ES-I3 (cell line): ENCODE data around the gene CDH13.

ENCODE experiments used
- H3K36me3 ChIP-seq: 2 replicates; pipeline ENCODE4 v1.6.1; 2013; ENCODE audit warnings: mild to moderate bottlenecking, low read length, control low read depth, moderate library complexity; ENCODE audit not compliant: insufficient read depth
- H3K4me1 ChIP-seq: 2 replicates; pipeline ENCODE4 v1.6.1; 2013; ENCODE audit warnings: mild to moderate bottlenecking, control low read depth, low read length; ENCODE audit not compliant: insufficient read depth
- H3K9ac ChIP-seq: 2 replicates; pipeline ENCODE4 v1.6.1; 2013; ENCODE audit warnings: low read depth, mild to moderate bottlenecking, low read length, moderate library complexity
- H3K9me3 ChIP-seq: 2 replicates; pipeline ENCODE4 v1.6.1; 2013; ENCODE audit warnings: mild to moderate bottlenecking, low read length, moderate library complexity; ENCODE audit not compliant: control insufficient read depth, insufficient read depth

Gene CDH13

GRCh38 chr16:83819361-83819760 is 1192.6 kb downstream of the CDH13 start:
- Histone ChIP-seq H3K4me1 (peaks cover 8% of the 10 kb centered on the region), H3K36me3 (no peaks in the 10 kb centered on the region), H3K9ac (no peak overlapping the region), H3K9me3 (no peaks in the 10 kb centered on the region)

GRCh38 chr16:83826146-83826913 is 1199.6 kb downstream of the CDH13 start:
- no peaks in the 10 kb centered on the region for H3K9me3 ChIP-seq
- no peak overlapping the region for H3K9ac ChIP-seq
- H3K36me3 ChIP-seq = no peaks in the 10 kb centered on the region
- H3K4me1 ChIP-seq = peaks cover 9% of the 10 kb centered on the region

GRCh38 chr16:83830091-83830768 is 1203.5 kb downstream of the CDH13 start:
- peaks cover 7% of the 10 kb centered on the region; the same call in 1 of the 2 replicates for H3K9me3 ChIP-seq
- no peaks in the 10 kb centered on the region; the same call in 1 of the 2 replicates for H3K36me3 ChIP-seq
- no peaks in the 10 kb centered on the region for H3K4me1 ChIP-seq
- H3K9ac ChIP-seq = no peak overlapping the region

- Histone ChIP-seq H3K4me1 (no peaks in the 10 kb centered on the region), H3K36me3 (no peaks in the 10 kb centered on the region; the same call in 1 of the 2 replicates), H3K9me3 (peaks cover 7% of the 10 kb centered on the region; the same call in 1 of the 2 replicates), H3K9ac (no peak overlapping the region)
These were observed 1204.1 kb downstream of the CDH13 start for GRCh38 chr16:83830769-83831455.

GRCh38 chr16:83831456-83831987 is 1204.8 kb downstream of the CDH13 start:
- Histone ChIP-seq H3K9me3 (peaks cover 7% of the 10 kb centered on the region; the same call in 1 of the 2 replicates), H3K9ac (no peak overlapping the region), H3K4me1 (no peaks in the 10 kb centered on the region), H3K36me3 (no peaks in the 10 kb centered on the region; the same call in 1 of the 2 replicates)

- H3K36me3 ChIP-seq = no peaks in the 10 kb centered on the region; the same call in 1 of the 2 replicates
- peaks cover 7% of the 10 kb centered on the region; the same call in 1 of the 2 replicates for H3K9me3 ChIP-seq
- no peak overlapping the region for H3K9ac ChIP-seq
- H3K4me1 ChIP-seq = no peaks in the 10 kb centered on the region
These were observed 1207.2 kb downstream of the CDH13 start for GRCh38 chr16:83833921-83834320.

- no peak overlapping the region for H3K9ac ChIP-seq
- H3K4me1 ChIP-seq = peaks cover 7% of the 10 kb centered on the region; the same call in 1 of the 2 replicates
- peaks cover 14% of the 10 kb centered on the region; the same call in 1 of the 2 replicates for H3K9me3 ChIP-seq
- no peaks in the 10 kb centered on the region; the same call in 1 of the 2 replicates for H3K36me3 ChIP-seq
These were observed 1209.1 kb downstream of the CDH13 start for GRCh38 chr16:83835586-83836566.

- peaks cover 19% of the 10 kb centered on the region; the same call in 1 of the 2 replicates for H3K9me3 ChIP-seq
- no peak overlapping the region for H3K9ac ChIP-seq
- H3K4me1 ChIP-seq = peaks cover 13% of the 10 kb centered on the region
- H3K36me3 ChIP-seq = no peaks in the 10 kb centered on the region
These were observed 1210.8 kb downstream of the CDH13 start for GRCh38 chr16:83837566-83837965.

GRCh38 chr16:83838151-83838550 is 1211.4 kb downstream of the CDH13 start:
- Histone ChIP-seq H3K4me1 (peaks cover 19% of the 10 kb centered on the region), H3K9me3 (peaks cover 14% of the 10 kb centered on the region; the same call in 1 of the 2 replicates), H3K9ac (no peak overlapping the region), H3K36me3 (no peaks in the 10 kb centered on the region)

- Histone ChIP-seq H3K4me1 (peaks cover 24% of the 10 kb centered on the region), H3K36me3 (no peaks in the 10 kb centered on the region), H3K9me3 (peaks cover 12% of the 10 kb centered on the region; the same call in 1 of the 2 replicates), H3K9ac (no peak overlapping the region; the same call in 1 of the 2 replicates)
These were observed 1212.8 kb downstream of the CDH13 start for GRCh38 chr16:83839561-83839960.

- Histone ChIP-seq H3K9me3 (peaks cover 12% of the 10 kb centered on the region; the same call in 1 of the 2 replicates), H3K36me3 (no peaks in the 10 kb centered on the region), H3K9ac (no peak overlapping the region), H3K4me1 (peaks cover 24% of the 10 kb centered on the region)
These were observed 1213.4 kb downstream of the CDH13 start for GRCh38 chr16:83840060-83840617.

GRCh38 chr16:83842291-83842690 is 1215.5 kb downstream of the CDH13 start:
- peaks cover 27% of the 10 kb centered on the region for H3K4me1 ChIP-seq
- H3K9ac ChIP-seq = no peak overlapping the region
- no peaks in the 10 kb centered on the region for H3K36me3 ChIP-seq
- peaks cover 12% of the 10 kb centered on the region; the same call in 1 of the 2 replicates for H3K9me3 ChIP-seq
